Inferior parietal cortex (tissue), 1 donor: ENCODE data around the gene ZNHIT6.
"Not testable (repeated sequence)": the region's sequence is repeated elsewhere in the genome, so short reads cannot be mapped to it uniquely, and the experiment has no call there.

Experiments
- DNase-seq: peaks from one replicate; pipeline ENCODE4 v3.0.0-alpha.2; 2016; ENCODE audit errors: extremely low spot score

Gene ZNHIT6

GRCh38 chr1:85672031-85672660 is 36.1 kb downstream of the ZNHIT6 start:
- no peak for DNase-seq

GRCh38 chr1:85665932-85666331 is 42.3 kb downstream of the ZNHIT6 start:
- no peak for DNase-seq

- no peak for DNase-seq
Observed at GRCh38 chr1:85663382-85663781, 44.9 kb downstream of the ZNHIT6 start.

GRCh38 chr1:85661767-85662166 is 46.5 kb downstream of the ZNHIT6 start:
- DNase-seq = no peak

- DNase-seq = no peak
Observed at GRCh38 chr1:85660541-85660940, 47.7 kb downstream of the ZNHIT6 start.

DNA sequence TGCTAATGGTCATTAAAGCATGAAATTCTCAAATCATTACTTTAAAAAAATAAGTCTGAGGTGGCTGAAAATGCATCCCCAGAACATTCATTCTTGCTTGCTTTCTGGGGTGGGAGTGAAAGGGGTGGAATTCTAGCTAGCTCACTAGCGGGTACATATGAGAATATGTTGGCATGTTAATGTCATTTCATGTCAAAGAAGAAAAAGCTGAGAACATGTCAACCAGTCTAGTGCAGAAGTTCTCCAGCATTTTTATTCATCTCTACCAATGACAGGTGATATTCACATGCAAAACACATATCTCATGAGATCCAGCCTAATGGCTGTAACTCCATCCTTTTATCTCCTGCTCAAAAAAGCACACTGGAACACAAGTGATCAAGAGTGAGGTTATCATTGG is 49.1 kb downstream of the ZNHIT6 start:
- no peak for DNase-seq

GRCh38 chr1:85656948-85657347 is 51.3 kb downstream of the ZNHIT6 start:
- DNase-seq = no peak

GRCh38 chr1:85656256-85656655 is 52.0 kb downstream of the ZNHIT6 start:
- DNase-seq = no peak

DNA sequence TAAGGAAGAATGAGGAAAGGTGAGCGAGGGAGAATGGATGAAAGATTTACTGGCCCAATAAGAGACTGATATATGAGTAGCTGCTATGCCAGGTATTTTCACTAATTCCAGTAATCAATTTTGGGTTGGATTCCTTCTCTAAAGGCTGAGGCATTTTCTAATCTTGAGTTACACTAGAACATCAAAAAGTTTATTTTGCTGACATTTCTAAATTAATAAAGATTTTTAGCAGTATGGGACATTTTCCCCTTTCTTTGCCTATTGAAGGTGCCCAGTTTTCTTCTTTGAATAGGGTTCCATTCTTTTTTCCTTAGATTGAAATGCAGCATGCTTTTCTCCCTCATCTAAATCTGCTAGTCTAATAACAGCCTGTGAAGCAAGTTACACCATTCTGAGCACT is 52.9 kb downstream of the ZNHIT6 start:
- DNase-seq = no peak

DNA sequence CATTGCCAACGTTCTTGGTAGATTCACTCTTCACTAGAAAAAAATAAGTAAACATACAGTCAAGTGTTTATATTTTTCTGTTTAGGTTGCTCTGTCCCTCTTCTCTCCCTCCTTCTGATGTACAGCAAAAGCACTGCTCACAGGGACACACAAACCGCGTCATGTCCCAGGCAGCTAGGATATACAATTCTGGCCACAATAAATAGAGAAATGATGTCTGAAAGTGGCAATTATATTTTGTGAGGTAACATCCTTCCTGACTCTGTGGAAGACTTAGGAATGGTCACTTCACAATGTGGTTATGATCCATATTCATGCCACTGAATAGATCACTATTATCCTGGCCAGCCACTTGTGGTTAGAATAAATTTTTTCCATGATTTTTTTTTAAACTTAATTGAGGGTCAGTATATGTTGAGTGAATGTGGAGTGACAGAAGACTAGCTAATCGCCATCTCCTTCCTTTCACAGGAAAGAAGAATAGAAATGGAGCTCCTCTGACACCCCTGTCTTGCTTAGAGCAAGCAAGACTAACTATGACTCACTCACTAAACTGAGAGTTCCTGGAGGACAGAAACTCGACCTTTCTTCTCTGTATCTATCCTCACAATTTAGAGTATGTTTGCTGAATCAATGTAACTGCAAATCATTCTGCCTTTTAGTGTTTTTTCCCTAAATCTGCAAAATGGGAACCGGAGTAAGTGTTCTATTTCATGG is 54.0 kb downstream of the ZNHIT6 start:
- no peak for DNase-seq

- DNase-seq = no peak
Observed at GRCh38 chr1:85652327-85652726, 55.9 kb downstream of the ZNHIT6 start.

- no peak for DNase-seq
Observed at GRCh38 chr1:85650645-85651044, 57.6 kb downstream of the ZNHIT6 start.

DNA sequence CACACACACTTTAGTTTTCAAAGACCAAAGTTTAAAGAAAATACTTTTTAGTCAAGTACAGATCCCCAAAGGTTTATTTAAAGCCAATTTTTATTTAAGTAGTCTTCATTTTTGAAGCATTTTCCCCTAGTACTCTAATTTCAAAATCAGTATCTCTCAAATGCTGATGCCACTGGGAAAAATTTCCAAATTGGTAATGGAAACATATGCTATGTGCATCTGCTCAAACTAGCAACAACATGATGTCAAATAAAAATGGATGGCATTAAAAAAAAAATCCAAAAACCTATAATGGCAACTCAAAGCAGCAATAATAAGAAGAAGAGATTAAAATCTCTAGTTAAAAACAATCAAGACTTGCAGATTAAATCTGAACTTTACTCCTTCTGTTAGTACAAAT is 58.6 kb downstream of the ZNHIT6 start:
- DNase-seq = no peak

DNA sequence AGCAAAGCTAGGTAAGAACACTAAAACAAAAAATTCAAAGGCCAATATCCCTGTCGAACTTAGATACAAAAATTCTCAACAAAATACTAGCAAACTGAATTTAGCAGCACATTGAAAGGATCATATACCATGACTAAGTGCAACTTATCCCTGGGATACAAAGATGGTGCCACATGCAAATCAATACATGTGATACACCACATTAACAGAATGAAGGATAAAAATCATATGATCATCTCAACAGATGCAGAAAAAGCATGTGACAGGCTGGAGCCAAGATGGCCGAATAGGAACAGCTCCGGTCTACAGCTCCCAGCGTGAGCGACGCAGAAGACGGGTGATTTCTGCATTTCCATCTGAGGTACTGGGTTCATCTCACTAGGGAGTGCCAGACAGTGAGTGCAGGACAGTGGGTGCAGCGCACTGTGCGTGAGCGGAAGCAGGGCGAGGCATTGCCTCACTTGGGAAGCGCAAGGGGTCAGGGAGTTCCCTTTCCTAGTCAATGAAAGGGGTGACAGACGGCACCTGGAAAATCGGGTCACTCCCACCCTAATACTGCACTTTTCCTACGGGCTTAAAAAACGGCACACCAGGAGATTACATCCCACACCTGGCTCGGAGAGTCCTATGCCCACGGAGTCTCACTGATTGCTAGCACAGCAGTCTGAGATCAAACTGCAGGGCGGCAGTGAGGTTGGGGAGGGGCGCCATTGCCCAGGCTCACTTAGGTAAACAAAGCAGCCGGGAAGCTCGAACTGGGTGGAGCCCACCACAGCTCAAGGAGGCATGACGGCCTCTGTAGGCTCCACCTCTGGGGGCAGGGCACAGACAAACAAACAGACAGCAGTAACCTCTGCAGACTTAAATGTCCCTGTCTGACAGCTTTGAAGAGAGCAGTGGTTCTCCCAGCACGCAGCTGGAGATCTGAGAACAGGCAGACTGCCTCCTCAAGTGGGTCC is 66.4 kb downstream of the ZNHIT6 start:
- DNase-seq = not testable (repeated sequence)

DNA sequence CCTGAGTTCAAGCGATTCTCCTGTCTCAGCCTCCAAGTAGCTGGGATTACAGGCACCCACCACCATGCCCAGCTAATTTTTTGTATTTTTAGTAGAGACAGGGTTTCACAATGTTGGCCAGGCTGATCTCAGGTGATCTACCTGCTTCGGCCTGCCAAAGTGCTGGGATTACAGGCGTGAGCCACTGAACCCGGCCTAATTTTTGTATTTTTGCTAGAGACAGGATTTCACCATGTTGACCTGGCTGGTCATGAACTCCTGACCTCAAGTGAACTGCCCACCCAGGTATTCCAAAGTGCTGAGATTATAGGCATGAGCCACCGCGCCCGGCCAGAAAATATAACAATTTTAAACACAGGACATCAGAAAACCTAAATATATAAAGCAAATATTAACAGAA is 68.3 kb downstream of the ZNHIT6 start:
- DNase-seq = not testable (repeated sequence)

- no peak for DNase-seq
Observed at GRCh38 chr1:85638412-85638811, 69.8 kb downstream of the ZNHIT6 start.

GRCh38 chr1:85630493-85630892 is 77.7 kb downstream of the ZNHIT6 start:
- no peak for DNase-seq

GRCh38 chr1:85629532-85629920 is 78.7 kb downstream of the ZNHIT6 start:
- DNase-seq = no peak

DNA sequence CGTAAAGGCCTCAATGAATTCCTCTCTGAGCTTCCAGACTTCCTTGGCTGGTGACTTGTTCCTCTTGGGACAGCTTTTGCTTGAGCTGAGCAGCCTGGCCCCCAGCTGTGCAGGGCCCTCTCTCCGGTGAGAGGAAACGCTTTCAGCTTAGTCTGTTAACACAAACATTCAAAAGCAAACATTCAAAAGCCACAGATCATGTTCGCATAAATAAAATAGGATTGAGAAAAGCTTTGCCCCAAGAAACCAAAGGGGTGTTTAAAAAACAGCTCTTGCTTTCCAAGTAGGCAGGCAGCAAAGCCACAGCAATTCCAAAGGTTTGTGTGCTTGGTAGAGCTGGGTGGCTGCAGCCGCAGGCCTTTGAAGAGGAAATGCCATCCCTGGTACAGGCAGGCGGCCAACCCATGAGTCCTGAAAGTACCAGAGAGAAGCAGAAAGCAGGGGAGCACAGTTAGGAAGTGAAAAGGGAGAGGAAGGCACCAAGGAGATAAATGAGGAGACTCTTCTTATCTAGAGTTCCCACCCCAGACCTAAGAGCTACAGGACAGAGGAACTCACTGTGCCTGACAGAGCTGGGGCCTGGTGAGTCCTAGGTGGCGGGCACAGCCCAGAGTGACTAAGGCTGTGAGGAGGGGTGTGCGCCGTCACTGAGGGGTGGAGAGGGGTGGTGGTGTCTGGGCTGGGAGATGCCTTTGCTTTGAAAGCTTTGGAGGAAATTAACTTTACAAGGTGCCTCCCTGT is 79.3 kb downstream of the ZNHIT6 start:
- no peak for DNase-seq

- no peak for DNase-seq
Observed at GRCh38 chr1:85626818-85627217, 81.4 kb downstream of the ZNHIT6 start.

GRCh38 chr1:85624361-85624760 is 83.9 kb downstream of the ZNHIT6 start:
- DNase-seq = no peak

DNA sequence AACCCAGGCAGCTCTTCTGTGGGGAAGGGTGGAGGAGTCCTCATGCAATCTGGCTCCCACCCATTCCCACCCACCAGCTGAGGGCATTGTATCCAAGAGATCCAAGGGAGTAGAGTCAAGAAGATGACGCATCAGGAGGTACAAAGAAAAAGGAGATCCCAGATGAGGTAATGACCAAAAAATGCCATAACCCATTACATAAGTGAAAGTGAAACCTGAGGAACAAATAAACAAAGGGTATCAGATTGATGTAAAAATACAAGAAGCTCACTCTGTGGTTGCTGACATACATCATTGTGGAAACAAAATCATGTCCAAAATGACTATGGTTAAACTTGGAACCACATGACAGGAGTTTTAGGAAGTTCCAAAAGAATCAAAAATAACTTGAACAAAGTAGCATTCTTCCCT is 85.2 kb downstream of the ZNHIT6 start:
- no peak for DNase-seq
